Stimulated activated CD4-positive, alpha-beta T cell treated with anti-CD3 and anti-CD28 coated beads, Interleukin-1b, Interleukin-23, amount 100 ng/mL, for 48 hours (primary cell): ENCODE measurements around the gene TDRD1.
"Not testable (repeated sequence)": the region's sequence is repeated elsewhere in the genome, so short reads cannot be mapped to it uniquely, and the experiment has no call there.

Experiments used
- DNase-seq: peaks from one replicate; pipeline ENCODE4 v3.0.0-alpha.2; 2020

TDRD1 gene, protein sequence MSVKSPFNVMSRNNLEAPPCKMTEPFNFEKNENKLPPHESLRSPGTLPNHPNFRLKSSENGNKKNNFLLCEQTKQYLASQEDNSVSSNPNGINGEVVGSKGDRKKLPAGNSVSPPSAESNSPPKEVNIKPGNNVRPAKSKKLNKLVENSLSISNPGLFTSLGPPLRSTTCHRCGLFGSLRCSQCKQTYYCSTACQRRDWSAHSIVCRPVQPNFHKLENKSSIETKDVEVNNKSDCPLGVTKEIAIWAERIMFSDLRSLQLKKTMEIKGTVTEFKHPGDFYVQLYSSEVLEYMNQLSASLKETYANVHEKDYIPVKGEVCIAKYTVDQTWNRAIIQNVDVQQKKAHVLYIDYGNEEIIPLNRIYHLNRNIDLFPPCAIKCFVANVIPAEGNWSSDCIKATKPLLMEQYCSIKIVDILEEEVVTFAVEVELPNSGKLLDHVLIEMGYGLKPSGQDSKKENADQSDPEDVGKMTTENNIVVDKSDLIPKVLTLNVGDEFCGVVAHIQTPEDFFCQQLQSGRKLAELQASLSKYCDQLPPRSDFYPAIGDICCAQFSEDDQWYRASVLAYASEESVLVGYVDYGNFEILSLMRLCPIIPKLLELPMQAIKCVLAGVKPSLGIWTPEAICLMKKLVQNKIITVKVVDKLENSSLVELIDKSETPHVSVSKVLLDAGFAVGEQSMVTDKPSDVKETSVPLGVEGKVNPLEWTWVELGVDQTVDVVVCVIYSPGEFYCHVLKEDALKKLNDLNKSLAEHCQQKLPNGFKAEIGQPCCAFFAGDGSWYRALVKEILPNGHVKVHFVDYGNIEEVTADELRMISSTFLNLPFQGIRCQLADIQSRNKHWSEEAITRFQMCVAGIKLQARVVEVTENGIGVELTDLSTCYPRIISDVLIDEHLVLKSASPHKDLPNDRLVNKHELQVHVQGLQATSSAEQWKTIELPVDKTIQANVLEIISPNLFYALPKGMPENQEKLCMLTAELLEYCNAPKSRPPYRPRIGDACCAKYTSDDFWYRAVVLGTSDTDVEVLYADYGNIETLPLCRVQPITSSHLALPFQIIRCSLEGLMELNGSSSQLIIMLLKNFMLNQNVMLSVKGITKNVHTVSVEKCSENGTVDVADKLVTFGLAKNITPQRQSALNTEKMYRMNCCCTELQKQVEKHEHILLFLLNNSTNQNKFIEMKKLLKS

DNA sequence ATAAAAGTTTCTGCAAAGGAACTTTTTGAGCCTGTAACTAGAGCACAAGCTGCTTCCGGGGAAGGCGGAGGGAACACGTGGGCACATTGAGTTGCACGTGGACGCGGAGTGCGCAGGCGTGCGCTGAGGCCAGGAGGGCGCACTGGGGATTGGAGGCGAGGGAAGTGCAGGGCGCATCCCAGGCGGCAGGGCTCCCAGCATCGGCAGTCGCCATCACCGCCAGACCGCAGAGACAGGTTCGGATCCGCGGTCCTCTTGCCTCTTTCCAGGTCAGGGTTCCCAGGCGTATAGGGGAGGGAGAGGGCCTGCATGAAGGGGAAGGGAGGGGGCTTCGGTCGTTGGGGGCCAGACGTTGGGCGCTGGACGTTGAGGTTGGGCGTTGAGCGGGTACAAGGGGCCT, at the start of gene TDRD1:
TSS of gene TDRD1 (plus strand) at position 206 of the 400 bp plus-strand sequence. CDS start 8,479 bp downstream, outside the sequence.
- DNase-seq, result no peak

DNA sequence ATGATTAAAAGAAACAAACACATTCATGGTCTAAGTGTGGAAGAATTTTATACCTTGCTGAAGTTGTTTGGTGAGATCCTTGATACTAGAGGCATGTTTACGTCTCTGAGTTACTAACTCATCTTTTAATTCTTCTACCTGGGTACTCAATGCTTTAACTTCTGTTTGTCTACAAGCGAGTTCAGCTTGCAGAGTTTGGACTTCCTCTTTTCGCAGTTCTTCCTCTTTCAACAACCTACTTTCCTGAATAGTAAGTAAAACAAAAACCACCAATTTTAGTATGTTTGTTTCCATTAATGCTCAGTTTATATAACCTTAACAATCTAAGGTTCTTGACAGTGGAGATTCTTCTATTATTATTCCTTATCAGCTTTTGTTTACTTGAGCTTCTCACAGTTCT, 48.1 kb upstream of the TDRD1 start:
- DNase-seq, result no peak

DNA sequence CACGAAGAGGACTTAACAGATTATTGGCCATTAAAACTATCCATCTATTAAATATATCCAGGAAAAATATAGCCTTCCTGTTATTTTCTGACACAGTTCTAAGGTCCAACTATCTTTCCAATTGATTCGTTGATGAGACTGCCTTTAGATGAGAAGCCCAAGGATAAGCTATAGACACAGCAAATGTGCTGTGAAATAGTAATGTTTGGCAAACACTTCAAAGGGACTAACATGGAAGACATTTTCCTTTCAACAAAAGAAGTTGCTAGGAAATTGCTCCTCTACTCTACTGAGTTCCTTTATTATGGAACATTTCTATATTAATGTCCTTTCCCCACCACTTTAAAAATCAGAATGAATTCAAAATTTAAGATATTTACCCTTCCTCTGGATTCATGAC, 43.7 kb upstream of the TDRD1 start:
- DNase-seq, result no peak

DNA sequence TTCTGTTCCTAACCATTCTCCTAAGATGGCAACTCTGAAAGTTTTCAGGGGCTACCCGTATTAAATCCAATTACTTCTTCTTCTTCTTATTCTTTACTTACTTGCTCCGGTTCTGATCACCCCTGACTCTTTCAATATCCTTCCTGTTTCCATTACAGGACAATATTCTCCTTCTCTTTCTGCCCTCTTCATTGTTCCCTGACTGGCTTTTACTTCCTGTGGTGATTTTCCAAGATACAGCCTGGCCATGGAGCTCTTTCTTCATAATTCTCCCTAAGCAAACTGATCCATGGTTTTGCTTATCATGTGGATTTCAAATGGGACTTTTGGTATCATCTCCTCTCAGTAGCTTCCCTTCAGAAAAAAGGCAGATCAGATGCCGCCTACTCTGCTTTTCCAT, 40.6 kb upstream of the TDRD1 start:
- DNase-seq, result no peak

DNA sequence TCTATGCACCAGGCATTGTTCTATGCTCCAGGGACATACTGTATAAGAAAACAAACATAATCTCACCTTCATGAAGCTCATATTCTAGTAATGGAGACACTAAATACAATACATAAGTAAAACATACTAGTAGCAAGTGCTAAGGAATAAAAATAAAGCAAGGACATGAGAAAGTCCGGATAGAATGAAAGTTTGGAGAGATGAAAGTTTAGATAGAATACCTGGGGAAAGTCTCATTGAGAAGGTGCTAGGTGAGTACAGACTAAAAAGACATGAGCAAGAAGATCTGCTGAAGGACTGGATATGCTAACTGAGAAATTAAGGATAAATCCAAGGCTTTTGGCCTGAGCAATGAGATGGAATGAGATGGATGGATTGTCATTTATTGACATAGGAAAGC, 39.1 kb upstream of the TDRD1 start:
- no peak for DNase-seq

DNA sequence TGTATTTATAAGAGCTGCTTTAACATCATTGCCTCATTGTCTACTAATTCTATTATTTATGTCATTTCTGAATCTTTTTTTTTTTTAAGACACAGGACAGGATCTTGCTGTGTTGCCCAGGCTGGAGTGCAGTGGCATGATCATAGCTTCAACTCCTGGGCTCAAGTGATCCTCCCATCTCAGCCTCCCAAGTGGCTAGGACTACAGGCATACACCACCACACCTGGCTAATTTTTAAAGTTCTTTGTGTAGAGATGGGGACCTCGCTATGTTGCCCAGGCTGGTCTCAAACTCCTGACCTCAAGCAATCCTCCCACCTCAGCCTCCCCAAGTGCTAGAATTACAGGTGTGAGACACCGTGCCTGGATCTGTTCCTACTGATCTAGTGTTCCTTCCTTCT, 38.3 kb upstream of the TDRD1 start:
- DNase-seq, result not testable (repeated sequence)

DNA sequence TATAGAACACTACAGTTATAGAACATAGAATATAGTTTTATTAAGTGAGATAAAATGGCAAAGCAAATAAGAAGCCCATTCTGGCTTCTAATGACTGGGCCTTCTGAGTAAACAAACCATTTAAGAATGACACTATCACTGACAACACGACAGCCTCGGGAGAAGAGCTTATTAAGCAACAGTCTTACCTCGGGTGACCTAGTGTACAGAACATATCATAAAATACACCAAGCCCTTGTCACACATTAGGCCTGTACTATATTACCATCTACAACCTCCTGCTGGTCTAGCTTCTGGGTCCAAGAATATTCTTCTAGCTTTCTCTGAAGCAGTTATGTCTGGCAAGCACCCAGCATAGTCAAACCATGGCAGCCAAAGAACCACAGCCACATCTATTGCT, 37.1 kb upstream of the TDRD1 start:
- no peak for DNase-seq

DNA sequence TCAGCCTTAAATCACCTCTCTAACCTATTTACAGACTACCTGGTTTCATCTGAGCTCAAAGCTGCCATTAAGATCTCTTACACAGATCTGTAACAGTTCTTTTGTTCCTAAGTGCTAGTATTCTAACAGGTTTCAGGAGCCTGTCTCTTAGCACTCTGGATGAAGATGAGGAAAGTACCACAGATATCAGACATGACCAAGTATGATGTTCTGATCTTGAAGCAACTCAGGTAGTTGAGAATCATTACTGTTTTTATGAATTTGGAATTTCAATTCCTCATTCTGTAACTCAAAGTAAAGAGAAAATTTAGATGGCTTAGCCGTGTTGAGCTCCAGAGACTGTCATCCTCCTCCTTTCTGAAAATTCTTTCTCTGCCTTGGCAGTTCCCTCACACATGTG, 36.0 kb upstream of the TDRD1 start:
- DNase-seq, result no peak

DNA sequence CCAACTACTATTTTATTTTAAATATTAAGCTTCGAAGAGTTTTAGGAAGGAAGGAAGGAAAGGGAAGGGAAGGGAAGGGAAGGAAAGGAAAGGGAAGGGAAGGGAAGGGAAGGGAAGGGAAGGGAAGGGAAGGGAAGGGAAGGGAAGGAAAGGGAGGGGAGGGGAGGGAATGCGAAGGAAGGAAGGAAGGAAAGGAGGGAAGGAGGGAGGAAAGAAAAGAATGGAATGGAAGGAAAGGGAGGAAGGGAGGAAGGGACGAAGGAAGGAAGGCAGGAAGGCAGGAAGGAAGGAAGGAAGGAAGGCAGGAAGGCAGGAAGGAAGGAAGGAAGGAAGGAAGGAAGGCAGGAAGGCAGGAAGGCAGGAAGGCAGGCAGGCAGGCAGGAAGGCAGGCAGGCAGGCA, 29.7 kb upstream of the TDRD1 start:
- not testable (repeated sequence) for DNase-seq

DNA sequence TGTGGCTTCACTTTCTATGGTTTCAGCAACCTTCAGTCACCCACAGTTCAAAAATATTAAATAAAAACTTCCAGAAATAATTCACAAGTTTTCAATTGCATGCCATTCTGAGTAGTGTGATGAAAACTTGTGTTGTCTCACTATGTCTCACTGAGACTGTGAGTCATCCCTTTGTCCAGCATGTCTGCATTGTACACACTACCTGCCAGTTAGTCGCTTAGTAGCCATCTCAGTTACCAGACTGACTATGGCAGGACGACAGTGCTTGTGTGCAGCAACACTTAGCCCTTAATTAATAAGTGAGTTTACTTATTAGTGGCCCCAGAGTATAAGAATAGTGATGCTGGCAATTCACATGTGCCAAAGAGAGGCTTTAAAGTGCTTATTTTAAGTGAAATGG, 27.7 kb upstream of the TDRD1 start:
- DNase-seq, result no peak

DNA sequence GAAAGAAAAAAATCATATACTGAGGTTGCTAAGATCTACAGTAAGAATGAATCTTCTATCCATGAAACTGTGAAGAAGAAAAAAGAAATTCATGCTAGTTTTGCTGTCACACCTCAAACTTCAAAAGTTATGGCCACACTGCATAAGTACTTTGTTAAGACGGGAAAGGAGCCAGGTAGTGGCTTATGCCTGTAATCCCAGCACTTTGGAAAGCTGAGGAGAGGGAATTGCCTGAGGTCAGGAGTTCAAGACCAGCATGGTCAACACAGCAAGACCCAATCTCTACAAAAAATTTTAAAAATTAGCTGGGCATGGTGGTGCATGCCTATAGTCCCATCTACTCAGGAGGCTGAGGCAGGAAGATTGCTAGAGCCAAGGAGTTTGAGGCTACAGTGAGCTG, 27.3 kb upstream of the TDRD1 start:
- DNase-seq, result no peak

DNA sequence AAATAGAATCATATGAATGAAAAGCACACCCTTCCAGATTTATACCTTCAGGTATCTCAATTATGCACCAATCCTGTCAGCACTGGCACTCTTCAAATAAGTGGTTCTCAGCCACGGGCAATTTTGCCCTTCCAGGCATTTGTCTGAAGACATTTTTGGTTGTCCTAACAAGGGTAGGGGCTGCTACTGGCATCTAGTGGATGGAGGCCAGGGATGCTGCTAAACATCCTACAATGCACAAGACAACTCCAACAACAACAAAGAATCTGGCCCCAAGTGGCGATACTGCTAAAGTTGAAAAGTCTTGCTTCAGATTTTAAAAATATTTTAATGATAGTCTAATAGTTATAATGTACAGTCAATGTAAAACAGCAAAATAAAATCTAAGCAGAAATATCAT, 21.2 kb upstream of the TDRD1 start:
- no peak for DNase-seq

DNA sequence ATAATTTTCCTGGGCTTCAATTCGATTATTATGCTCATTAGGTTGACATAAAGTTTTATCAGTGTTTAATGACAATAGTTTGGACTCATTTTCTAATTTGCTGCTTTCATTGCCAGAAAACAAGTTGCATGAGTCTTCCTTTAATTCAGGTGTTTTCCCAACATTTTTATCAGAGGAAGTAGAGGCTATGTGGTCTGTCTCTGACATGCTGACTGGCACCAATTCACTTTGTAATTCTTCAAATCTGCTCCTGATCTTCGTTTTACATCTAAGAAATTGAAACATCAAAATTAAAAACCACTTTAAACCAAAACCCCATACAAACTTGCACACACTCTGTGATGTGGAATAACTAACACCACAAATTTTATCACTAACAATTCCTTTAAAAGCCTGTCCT, 16.1 kb upstream of the TDRD1 start:
- DNase-seq, result no peak

DNA sequence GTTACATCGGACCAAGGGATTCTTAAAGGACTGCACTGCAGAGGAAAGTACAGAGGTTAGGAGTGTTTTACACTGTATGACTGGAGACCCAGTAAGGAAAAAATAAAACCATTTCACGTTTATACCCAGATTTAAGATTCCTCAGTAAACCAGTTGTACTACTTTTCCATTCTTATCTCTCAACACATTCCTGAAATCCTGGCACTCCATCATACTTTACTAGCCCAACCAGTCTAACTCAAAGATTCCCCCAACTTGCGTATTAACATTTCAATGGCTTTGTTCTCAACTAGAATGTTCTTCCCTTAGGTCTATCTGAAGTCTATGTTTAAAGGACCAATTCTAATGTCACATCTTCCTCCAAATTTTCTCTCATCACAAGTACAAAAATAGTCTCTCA, 13.1 kb upstream of the TDRD1 start:
- DNase-seq, result no peak

DNA sequence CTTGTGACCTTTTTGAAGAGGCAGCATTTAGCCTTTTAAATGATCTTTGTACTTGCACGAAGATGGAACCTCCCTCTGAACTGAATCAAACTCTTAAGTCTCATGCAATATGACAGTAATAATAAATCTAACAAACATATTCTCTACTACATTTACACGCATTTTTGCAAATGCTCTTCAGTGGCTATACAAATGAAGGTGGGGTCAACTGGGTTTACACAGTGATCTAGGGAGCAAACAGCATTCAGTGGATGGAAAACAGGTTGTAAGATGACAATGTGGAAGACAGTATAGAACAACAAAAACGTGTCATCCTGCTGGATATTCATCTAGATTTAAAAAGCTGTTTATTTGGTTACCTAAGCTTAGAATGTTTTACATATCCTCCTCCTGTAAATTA, 12.7 kb upstream of the TDRD1 start:
- no peak for DNase-seq

DNA sequence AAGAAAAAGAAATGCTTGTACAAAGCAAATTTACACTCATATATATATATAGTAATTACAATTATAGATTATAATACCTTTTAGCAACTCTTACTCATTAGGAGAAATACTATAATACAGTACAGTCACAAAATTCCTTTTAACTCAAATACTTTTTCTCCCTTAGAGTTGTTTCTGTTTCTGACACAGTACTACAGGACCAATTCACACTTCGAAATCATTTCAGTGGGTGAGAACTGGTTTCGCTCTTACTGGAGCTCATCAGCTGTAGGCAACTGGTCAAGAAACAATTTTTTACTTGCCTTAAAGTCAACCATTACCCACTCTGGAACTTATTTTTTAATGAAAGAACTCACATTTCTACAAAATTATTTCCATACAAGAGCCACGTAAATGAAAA, 11.2 kb upstream of the TDRD1 start:
- no peak for DNase-seq

DNA sequence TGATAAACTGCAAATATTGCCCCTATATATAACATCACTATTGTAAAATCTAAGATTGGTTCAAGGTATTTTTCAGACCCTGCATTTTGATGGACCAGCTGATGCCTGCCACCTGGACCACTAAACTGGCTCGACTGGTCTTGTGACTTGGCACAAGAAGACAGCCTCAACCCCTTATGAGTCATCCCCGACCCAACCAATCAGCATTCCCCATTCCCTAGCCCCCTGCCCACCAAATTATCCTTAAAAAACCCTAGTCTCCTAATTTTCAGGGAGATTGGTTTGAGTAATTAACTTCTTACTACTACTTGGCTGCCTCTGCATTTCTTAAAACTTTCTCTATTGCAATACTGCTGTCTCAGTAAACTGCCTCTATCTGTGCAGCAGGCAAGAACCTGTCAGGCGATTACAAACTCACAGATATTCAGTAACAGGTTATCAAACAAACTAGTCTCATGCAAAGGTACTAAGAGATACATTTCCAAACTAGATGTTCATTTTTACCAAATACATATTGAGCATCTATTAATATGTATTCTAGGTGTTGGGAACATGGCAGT, 10.6 kb upstream of the TDRD1 start:
- no peak for DNase-seq

DNA sequence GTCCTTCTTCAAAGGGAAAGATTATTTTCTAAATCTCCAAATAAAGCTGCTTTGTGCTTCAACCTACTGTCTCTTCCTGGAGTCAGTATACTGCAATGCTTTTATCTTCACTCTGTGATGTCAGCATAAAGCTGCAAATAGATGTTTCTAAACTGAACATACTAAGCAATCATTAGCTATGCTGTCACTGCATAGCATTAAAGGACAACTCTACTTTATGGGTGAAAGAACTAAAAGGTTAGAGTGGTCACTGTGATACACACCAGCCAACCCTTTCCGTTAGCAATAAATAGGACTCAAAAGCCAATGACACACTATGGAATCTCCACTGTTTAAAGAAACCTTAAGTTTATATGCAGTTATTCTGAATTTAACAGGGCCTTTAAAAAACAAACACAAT, 6.9 kb upstream of the TDRD1 start:
- no peak for DNase-seq

DNA sequence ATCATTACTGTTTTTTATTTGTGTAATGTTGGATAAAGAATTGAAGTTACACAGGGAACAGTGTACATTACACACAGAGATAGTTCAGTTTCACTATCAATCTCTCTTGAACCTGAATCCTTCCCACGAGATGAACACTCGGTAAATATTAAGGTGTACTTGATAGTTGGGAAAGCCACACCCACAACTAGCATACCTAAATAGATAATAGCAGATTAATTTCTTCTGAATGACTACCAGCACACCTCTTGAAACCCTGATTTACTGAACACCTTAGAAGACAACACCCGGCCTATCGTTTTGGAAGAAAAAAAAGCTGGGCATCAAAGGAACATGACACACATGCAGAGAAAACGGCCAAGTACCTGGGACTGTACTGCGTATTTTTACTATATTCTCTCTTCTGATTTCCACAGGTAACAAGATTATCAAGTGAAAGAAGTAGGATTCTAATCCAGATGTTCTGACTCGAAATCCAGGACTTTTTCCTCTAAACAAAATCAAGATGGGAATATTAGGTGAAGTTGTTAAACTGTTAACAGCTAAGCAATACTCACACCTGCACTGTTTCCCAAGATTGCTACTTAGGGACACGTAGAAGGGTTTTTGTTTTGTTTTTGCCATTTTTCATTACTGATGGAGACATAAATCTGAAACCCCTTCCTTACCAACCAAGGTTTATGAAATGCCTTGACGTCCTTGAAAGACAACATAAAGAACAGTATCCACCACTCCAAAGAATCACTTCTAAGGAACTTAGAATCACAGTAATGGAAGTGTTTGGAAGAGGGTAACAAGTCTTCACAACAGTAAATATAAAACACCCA, 6.2 kb upstream of the TDRD1 start:
- no peak for DNase-seq

DNA sequence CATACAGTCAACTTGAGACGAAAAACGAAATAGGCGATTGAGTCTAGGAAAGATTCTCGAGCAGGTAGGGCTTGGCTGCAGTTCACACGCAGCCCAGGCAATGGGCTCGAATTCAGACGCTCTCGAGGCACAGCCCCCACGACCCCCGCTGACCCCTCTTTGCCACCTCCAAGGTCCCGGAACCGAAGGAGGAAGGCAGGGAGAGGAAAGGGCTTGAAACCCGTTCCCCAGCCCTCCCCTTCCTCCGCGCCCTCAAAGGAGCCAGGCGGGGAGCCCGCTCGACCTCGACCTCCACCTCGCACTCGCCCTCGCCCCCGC, 5.6 kb upstream of the TDRD1 start:
- DNase-seq, result no peak

DNA sequence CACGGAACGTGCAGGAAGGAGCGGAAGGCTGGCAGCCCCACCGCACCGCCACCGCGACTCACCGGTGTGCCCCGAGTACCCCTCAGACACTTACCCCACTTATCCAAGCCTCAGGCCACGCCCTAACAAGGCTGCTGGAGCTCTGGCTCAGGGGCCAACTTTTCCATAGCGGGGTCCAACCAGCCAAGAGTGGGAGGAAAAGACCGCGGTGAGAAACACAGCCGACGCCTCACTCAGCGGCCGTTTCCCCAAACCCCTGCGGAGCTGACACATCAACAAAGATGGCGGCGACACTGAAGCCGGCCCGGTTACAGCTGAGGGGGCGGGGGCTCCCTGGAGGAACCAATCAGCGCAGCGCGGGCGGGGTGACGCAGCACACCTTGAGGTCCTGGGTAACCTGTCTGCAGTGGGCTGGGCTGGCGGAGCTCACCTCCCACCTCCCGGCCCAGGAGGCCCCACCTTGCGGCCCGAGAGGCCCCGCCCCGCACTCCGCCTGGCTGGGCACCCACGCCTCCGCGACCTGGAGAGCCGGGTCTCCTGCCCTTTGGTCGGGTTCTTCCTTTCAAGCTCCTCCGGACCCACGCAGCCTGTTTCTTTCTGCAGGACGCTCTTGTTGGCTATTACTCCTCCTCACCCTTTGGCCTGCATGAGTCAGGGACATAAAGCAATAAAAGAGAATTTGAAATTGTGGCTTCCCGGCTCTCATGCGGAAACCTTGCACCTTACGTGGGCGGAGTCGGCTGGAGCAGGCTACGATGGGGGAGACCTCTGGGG, 5.0 kb upstream of the TDRD1 start, which contains the start of gene CCDC186:
TSS of gene CCDC186 (minus strand) at position 283 of the 774 bp plus-strand sequence. CDS start 10,935 bp downstream, outside the sequence.
- DNase-seq, result peak; percentile 98
